Fibroblast of the aortic adventitia (primary cell): ENCODE data around the gene DDX19B. TPM values are rescaled to one million over a fixed set of nuclear protein-coding genes. Genes with fewer than 3 reads are reported as not detected.

ENCODE experiments used
- small RNA-seq: library from RNA; depleted of rRNA; stranded (forward); fragments of <200 nt; gene quantifications from one replicate; pipeline ENCODE3, GENCODE V24; 2012
- total RNA-seq: library from RNA; depleted of rRNA; stranded (reverse); fragments of >200 nt; gene quantifications from 2 replicates; pipeline ENCODE4 v1.2.3, GENCODE V29; 2012; ENCODE audit warnings: low replicate concordance

Gene DDX19B
- total RNA-seq, 1 donor = 30.5 TPM

Small RNAs within 50 kb of the gene (small RNA-seq; reads per million reads assigned to genes)
- gene RN7SL279P = not detected

Other genes with a start within 250 kb of the DDX19B start
- gene PDPR, start 184.9 kb upstream of the DDX19B start, total RNA-seq = 25.7 and 70.1 TPM in 2 replicates
- gene CLEC18C, start 125.4 kb upstream of the DDX19B start, total RNA-seq = 0.09 and 0.90 TPM in 2 replicates
- 37.9 and 39.7 TPM in 2 replicates for gene EXOSC6, start 47.2 kb upstream of the DDX19B start, total RNA-seq
- gene AARS1, start 9.7 kb upstream of the DDX19B start, total RNA-seq = 160 and 167 TPM in 2 replicates
- 28.1 and 37.4 TPM in 2 replicates for gene DDX19A, start 47.7 kb downstream of the DDX19B start, total RNA-seq
- 16.7 and 18.9 TPM in 2 replicates for gene ST3GAL2, start 139.9 kb downstream of the DDX19B start, total RNA-seq
- 8.1 and 8.9 TPM in 2 replicates for gene FCSK, start 155.4 kb downstream of the DDX19B start, total RNA-seq
- 59.9 and 131 TPM in 2 replicates for gene COG4, start 224.4 kb downstream of the DDX19B start, total RNA-seq
- gene SF3B3, start 224.6 kb downstream of the DDX19B start, total RNA-seq = 39.1 and 184 TPM in 2 replicates